Umbilical cord (tissue), 2 donors: ENCODE results near the gene SPRED1. TPM values are rescaled to one million over a fixed set of nuclear protein-coding genes. Genes with fewer than 3 reads are reported as not detected.
A peak's percentile ranks its signal among the peaks of the same experiment; 100 is the strongest.

ENCODE experiments used
- DNase-seq: peaks from one replicate; pipeline ENCODE4 v3.0.0-alpha.2; 2015; ENCODE audit warnings: low spot score
- total RNA-seq: library from RNA; depleted of rRNA; stranded (reverse); fragments of >200 nt; gene quantifications from one replicate; pipeline ENCODE4 v1.2.3, GENCODE V29; 2014; ENCODE audit warnings: low replicate concordance; ENCODE audit not compliant: insufficient read depth

The SPRED1 gene
- total RNA-seq, 1 donor from 2014 or later, result 74.9 TPM

DNA sequence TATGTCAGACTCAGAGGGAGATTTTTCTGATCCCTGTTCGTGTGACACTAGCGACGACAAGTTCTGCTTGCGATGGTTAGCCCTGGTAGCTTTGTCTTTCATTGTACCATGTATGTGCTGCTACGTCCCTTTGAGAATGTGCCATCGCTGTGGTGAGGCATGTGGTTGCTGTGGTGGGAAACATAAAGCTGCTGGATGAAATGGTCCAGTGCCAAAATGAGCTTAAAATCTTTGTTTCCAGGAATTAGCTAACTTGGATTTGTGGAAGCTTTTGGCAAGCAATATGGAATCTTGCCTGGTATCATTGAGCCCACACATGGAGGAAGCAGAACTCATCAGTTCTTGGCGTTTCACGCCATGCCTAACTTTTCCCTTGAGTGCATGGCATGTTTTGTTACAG, 98.8 kb downstream of the SPRED1 start:
- no peak for DNase-seq

DNA sequence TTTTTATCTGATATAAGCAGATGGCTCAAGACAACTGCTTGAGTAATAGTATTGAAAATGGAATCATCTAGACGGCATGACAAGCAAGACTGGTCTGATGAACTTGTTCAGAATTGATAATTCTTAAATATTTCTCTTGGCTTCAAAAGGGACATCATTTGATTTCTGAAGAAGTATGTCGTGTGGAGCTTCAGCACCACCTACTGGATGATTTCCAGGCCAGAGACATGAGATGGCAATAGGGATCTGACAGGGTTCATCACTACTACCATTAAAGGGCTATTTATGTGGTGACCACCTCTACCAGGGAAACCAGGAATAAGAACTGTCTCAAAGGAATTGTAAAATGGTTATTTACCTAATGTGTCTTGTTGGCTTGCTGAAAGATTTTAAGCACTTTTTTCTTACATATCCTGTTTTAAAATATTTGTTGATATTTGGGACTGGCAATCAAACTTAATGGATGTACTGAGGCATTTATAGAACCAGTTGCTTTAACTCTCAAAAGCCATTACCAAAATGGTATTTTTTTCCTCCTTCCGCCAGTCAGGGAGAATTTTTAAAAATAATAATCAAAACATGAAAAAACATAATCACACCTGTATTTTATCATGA, 101.8 kb downstream of the SPRED1 start:
- DNase-seq, result peak; percentile 69

GRCh38 chr15:38362355-38362754, 109.7 kb downstream of the SPRED1 start:
- no peak for DNase-seq

DNA sequence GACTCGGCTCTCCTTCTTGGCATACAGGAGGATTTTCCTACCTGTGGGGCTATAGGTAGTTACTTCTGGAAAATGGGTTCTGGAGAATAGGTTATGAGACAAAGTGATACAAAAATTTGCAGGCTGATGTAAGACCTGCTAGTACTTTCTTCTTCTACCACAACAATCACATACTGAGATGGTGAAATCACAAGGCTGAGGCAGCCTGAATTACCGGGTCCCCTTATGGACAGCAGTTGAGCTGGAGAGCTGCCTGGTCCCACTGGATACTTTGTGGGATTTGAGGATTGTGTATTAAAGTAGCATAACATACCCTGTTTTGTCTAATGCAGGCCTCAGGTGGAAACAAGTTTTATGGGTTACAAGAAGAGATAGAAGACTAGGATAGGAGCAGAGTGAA, 114.8 kb downstream of the SPRED1 start:
- DNase-seq, result no peak

GRCh38 chr15:38369936-38370478, 117.4 kb downstream of the SPRED1 start:
- no peak for DNase-seq

DNA sequence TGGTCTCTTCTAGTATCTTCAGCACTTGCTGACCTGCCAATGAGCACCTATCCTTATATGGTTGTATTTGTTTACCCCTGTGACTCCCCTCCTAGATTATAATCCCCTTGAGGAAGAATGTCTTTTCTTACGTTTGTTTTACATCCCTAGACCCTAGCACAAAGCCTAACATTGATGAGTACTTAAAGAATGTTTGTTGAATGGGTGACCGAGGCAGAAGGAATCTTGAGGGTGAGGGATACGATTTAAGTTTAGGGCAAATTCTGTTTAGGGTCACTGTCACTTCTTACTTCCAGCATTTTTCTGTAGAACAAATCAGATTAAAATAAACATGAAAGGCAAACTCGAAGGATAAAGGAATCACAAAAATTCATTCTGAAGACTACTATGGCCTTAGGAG, 120.4 kb downstream of the SPRED1 start:
- DNase-seq, result no peak

- DNase-seq, result no peak
These were observed 121.4 kb downstream of the SPRED1 start for GRCh38 chr15:38374029-38374428.

DNA sequence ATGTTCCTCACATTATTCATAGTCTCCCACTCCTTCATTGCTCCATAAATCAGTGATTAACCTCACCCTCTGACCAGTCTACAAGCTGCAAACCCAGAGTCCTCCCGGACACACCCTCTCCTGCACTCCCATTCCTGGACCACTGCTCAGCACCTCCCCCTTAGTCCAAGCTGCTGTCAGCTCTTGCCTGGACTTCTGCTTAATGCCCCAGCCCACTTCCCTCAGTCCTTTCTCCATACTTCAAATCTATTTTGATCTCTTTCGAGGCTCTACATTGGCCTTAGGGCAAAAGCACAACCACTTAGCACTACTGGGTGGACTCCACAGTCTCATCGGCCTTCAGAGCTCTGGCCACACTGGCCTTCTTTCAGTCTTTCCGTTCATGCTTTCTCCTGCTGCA, 121.9 kb downstream of the SPRED1 start:
- DNase-seq, result no peak

- DNase-seq, result no peak
These were observed 123.4 kb downstream of the SPRED1 start for GRCh38 chr15:38376081-38376480.

DNA sequence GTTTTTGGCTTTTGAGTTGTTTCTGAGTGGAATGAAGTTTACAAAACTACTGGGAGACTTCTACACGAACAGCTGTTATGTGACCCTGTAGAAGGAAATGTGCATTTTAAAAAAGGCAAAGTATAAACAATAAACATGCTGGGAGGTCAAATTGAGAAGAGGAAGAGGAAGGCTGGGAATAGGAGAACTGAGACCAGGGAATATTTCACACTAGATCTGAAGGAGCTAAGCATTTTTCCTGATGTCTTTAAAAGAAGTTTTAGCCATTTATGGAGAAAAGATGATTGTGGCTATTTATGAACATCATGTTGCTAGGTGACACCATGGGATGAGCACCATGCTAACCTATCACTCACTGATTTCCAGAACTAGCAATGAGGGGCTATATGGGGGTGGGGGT, 125.0 kb downstream of the SPRED1 start:
- peak; percentile 43 for DNase-seq

DNA sequence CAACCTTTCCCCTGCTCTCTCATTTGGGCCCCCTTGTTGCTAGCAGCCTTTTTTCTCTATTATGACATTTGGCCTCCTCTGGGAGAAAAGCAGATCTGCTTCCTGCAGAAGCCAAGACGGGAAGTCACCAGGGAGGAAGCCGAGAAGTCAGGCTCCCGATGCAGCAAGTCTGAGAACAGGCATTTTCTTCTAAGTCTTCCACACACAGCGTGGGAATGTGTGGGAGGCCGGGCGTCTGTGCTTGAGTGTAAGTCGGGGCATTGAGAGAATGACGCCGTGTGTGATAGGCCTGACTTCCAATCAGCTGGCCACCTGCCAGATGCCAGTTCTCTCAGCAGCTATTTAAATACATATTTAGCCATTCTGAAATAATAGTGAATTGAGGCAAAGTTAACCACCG, 125.5 kb downstream of the SPRED1 start:
- peak; percentile 69 for DNase-seq

DNA sequence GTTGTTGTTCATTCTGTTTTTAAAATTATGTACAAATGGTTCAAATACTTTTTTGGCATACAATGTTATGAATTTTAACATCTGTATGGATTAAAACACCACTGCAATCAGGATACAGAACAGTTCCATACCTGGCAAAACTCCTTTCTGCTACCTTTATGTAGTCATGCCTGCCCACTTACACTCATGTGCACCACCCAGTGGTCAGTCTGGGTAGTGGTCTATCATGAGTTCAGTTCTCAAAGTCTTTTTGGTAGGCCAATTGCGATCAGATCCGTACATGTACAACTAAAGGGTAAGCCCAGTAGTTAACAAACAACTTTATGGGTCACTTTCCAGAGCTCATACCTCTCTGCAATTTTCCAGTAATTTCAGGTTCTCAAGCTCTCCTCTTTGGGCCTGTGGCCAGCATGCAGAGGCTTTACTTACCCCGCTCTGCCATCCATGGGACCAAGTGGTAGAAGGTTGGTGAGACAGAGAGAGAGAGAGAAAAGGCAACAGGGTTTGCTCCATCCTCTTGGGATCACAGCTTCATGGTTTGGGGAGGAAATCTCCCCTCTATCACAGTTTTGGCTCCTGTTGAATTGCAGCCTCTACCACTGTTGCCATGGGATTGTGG, 137.4 kb downstream of the SPRED1 start:
- DNase-seq, result peak; percentile 42

DNA sequence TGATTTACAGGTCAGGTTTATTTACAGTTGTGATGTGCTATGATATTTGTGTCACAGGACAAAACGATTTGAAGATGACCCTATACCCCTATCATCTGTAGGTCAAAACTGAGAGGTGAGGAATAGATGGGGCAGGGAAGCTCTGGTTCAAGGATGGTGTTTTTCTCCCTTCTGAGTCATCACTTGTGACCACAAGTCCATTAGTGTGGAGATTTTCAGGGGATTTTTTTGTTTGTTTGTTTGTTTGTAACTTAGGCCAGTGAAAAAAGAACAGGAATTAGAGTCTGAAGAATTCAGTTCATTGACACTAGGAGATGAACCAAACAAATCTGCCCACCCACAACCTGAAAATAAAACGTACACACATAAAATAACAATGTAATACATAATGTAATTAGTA, 138.6 kb downstream of the SPRED1 start:
- DNase-seq, result no peak

DNA sequence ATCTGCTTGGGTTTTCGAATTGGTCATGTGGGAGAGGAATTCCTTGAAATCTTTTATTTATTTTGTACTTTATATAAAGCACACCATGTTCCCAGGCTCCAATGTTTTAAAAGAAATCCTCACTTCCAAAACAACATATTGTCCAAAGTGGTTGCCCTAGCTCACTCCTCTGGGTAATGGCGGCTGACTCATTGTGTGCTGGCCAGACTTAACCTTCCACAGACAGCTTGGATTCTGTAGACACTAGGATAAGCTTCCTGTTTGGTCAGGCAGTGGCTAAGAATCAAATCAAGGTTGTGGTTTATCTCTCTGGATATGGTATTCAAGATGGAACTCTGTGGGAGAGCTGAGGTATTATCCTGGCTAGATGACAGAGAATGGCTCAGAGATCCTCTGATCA, 145.5 kb downstream of the SPRED1 start:
- no peak for DNase-seq

GRCh38 chr15:38401106-38401505, 148.5 kb downstream of the SPRED1 start:
- DNase-seq, result no peak

DNA sequence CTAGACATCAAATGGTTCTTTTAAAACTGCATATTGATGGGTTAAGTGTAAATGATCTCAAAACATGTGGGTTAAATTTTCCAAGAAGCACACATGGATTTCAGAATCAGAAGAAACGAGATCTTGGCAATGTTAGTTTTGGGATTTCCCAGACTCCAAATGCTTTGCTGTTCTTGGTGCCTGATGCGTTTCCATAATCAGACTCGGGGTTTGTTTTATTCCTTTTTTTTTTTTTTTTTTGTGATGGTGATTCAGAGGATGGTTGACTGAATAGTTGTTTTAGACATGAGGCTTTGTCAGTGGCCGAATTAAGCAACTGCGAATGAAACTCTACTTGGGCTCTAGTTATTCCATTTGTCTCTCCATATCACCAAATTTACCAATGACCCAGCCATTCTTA, 149.1 kb downstream of the SPRED1 start:
- DNase-seq, result no peak

- no peak for DNase-seq
These were observed 153.8 kb downstream of the SPRED1 start for GRCh38 chr15:38406436-38406835.

Other genes starting within 250 kb of the SPRED1 start
- 33.0 TPM for gene FAM98B, start 201.3 kb downstream of the SPRED1 start, total RNA-seq